Endothelial cell of umbilical vein (primary cell): ENCODE results near the gene CCNH. TPM values are rescaled to one million over a fixed set of nuclear protein-coding genes. Genes with fewer than 3 reads are reported as not detected.

Experiments
- BruUV-seq: library from RNA; stranded (reverse); fragments of 400-500 nt; replicated peaks from 2 replicates; lab custom pipeline; 2021; lab: Mats Ljungman, UMichigan
- CTCF ChIA-PET: fragments of 300-600, 350-600 bp; sonication (Branson Sonifier 250); formaldehyde crosslinking; loops from one replicate; lab custom pipeline; 2021; ENCODE audit warnings: antibody characterized with exemption, inconsistent platforms; lab: Charles Lee
- POLR2A ChIA-PET: fragments of 300-600, 350-600 bp; sonication (Branson Sonifier 250); formaldehyde crosslinking; loops from one replicate; lab custom pipeline; 2021; ENCODE audit warnings: antibody characterized with exemption, inconsistent platforms; lab: Charles Lee
- DNase-seq: peaks from one replicate; pipeline ENCODE4 v3.0.0-alpha.2; 2011; ENCODE audit warnings: low read depth, low spot score
- FAIRE-seq: peaks from 2 replicates; lab custom pipeline; 2011; peaks lifted over from hg19 to GRCh38; lab: Jason Lieb, UNC
- H2AFZ ChIP-seq: 2 replicates; pipeline ENCODE4 v1.6.0; 2012; ENCODE audit warnings: low read depth, low read length, control low read depth, inconsistent platforms
- H3K27ac ChIP-seq: 2 replicates; pipeline ENCODE4 v1.5.1; 2011; ENCODE audit warnings: low read depth, mild to moderate bottlenecking, control low read depth, low read length, moderate library complexity; ENCODE audit not compliant: insufficient read depth
- H3K27me3 ChIP-seq, 2 experiments: 2 replicates each; pipeline versions ENCODE4 v1.6.0 to v1.6.1; 2011; ENCODE audit warnings: low read length in 2 of 2, mixed read lengths in 1 of 2; ENCODE audit not compliant: control insufficient read depth in 2 of 2, insufficient read depth in 2 of 2
- H3K36me3 ChIP-seq, 2 experiments: 2 replicates in 1 of 2; 3 replicates in 1 of 2; pipeline ENCODE4 v1.5.1; 2011; ENCODE audit warnings: low read length in 2 of 2, mild to moderate bottlenecking in 1 of 2, moderate library complexity in 1 of 2; ENCODE audit not compliant: control insufficient read depth in 2 of 2, insufficient read depth in 2 of 2; ENCODE audit errors: extremely low read depth in 1 of 2
- H3K4me1 ChIP-seq: 3 replicates; pipeline ENCODE4 v1.5.1; 2011; ENCODE audit warnings: mild to moderate bottlenecking, low read length; ENCODE audit not compliant: control insufficient read depth, insufficient read depth; ENCODE audit errors: extremely low read depth
- H3K4me2 ChIP-seq: 2 replicates; pipeline ENCODE4 v1.6.1; 2011; ENCODE audit warnings: low read length, control low read depth, mixed read lengths; ENCODE audit not compliant: insufficient read depth
- H3K4me3 ChIP-seq, 3 experiments: fragments of 200-600 bp in 1 of 3; sonication (generic), shearing (Covaris generic) in 1 of 3; replicated peaks in 1 of 3; 2 replicates each; pipeline ENCODE4 v1.5.1; 2011 to 2016; ENCODE audit warnings: control low read depth in 3 of 3, low read length in 3 of 3, mild to moderate bottlenecking in 2 of 3, inconsistent platforms in 1 of 3, low read depth in 1 of 3, moderate library complexity in 1 of 3; ENCODE audit not compliant: insufficient read depth in 1 of 3
- H3K79me2 ChIP-seq: 2 replicates; pipeline ENCODE4 v1.6.0; 2012; ENCODE audit warnings: low read length, inconsistent platforms; ENCODE audit not compliant: control insufficient read depth, insufficient read depth
- H3K9ac ChIP-seq: replicated peaks from 2 replicates; pipeline ENCODE3; 2011; ENCODE audit warnings: low read length, control low read depth; ENCODE audit not compliant: insufficient read depth; ENCODE audit errors: extremely low read depth
- H3K9me1 ChIP-seq: replicated peaks from 3 replicates; pipeline ENCODE4 v1.6.0; 2011; ENCODE audit warnings: mild to moderate bottlenecking, low read length; ENCODE audit not compliant: control insufficient read depth, insufficient read depth; ENCODE audit errors: extremely low read depth
- H3K9me3 ChIP-seq: replicated peaks from 2 replicates; pipeline ENCODE4 v1.5.1; 2012; ENCODE audit warnings: low read length, inconsistent platforms; ENCODE audit not compliant: control insufficient read depth, insufficient read depth
- H4K20me1 ChIP-seq: replicated peaks from 2 replicates; pipeline ENCODE3; 2011; ENCODE audit warnings: mild to moderate bottlenecking, low read length; ENCODE audit not compliant: control insufficient read depth, insufficient read depth; ENCODE audit errors: extremely low read depth
- CTCF ChIP-seq, 2 donors: IDR thresholded peaks; 1 replicate in 1 of 2; 2 replicates in 1 of 2; pipeline ENCODE4 v1.5.1; 2011; ENCODE audit warnings: low read length in 2 of 2, mild to moderate bottlenecking in 2 of 2, moderate library complexity in 2 of 2, control low read depth in 1 of 2, inconsistent platforms in 1 of 2, low read depth in 1 of 2; ENCODE audit not compliant: insufficient read depth in 1 of 2; ENCODE audit errors: extremely low read depth in 1 of 2
- EZH2 ChIP-seq: IDR thresholded peaks from 2 replicates; pipeline ENCODE4 v1.6.1; 2012; ENCODE audit warnings: borderline replicate concordance, low read depth, mild to moderate bottlenecking, moderate library complexity, low read length, inconsistent platforms; ENCODE audit not compliant: severe bottlenecking
- FOS ChIP-seq: IDR thresholded peaks from 2 replicates; pipeline ENCODE4 v1.6.1; 2011; ENCODE audit warnings: mild to moderate bottlenecking, low read length, moderate library complexity, borderline replicate concordance; ENCODE audit not compliant: insufficient read depth
- GATA2 ChIP-seq: IDR thresholded peaks from 2 replicates; pipeline ENCODE4 v1.7.0; 2011; ENCODE audit warnings: low read depth, mild to moderate bottlenecking, moderate library complexity, mixed read lengths, low read length; ENCODE audit not compliant: insufficient read length, insufficient read depth
- JUN ChIP-seq: IDR thresholded peaks from 2 replicates; pipeline ENCODE4 v1.6.1; 2011; ENCODE audit warnings: borderline replicate concordance, low read depth; ENCODE audit not compliant: insufficient read length, insufficient read depth
- MAX ChIP-seq: IDR thresholded peaks from 2 replicates; pipeline ENCODE4 v1.6.1; 2011; ENCODE audit not compliant: insufficient read depth, insufficient read length
- MYC ChIP-seq: IDR thresholded peaks from one replicate; pipeline ENCODE4 v1.6.1; 2011; ENCODE audit warnings: mild to moderate bottlenecking, low read depth, low read length
- POLR2A ChIP-seq: IDR thresholded peaks from 2 replicates; pipeline ENCODE4 v1.6.1; 2012; ENCODE audit warnings: low read depth, mild to moderate bottlenecking, control low read depth, low read length
- POLR2AphosphoS5 ChIP-seq: IDR thresholded peaks from 2 replicates; pipeline ENCODE4 v1.6.1; 2012; ENCODE audit warnings: low read depth, mild to moderate bottlenecking, control low read depth, low read length, moderate library complexity; ENCODE audit not compliant: insufficient read depth
- dilution Hi-C: fragments of 300-500 bp; cut with MboI; formaldehyde crosslinking; loops from one replicate; pipeline ENCODE4 v1.15.0; 2019; ENCODE audit warnings: low sequenced_read_pairs; ENCODE audit not compliant: extremely low pct_ligation_motif_present
- intact Hi-C: fragments of 100-400 bp; cut with micrococcal nuclease; formaldehyde crosslinking; loops from one replicate; pipeline ENCODE4 v1.10.0; 2022
- polyA plus RNA-seq, 4 experiments: library from polyadenylated mRNA; depleted of rRNA in 3 of 4; stranded (reverse) in 3 of 4; unstranded in 1 of 4; fragments of >200 nt; gene quantifications; 2 replicates each; pipeline versions ENCODE4 v1.2.1 to v1.2.3, GENCODE V29; 2011 to 2012; ENCODE audit warnings: missing spikeins in 1 of 4
- total RNA-seq: library from RNA; stranded (reverse); gene quantifications from 2 replicates; pipeline ENCODE4 v1.2.3, GENCODE V29; 2021

CCNH gene
- total and polyA plus RNA-seq, 2 donors (not counting 3 experiments of a cell fraction or from before 2014, with no cell fraction given), result 47.9 to 50.6 TPM

- Histone ChIP-seq H3K36me3 (peaks cover 2 to 24% of the 10 kb centered on the region in 2 experiments), H3K27ac (no peak overlapping the region), H2AFZ (no peak overlapping the region), H3K4me3 (no peak overlapping the region), H3K9ac (no peak overlapping the region), H3K9me3 (no peaks in the 10 kb centered on the region), H3K27me3 (no peaks in the 10 kb centered on the region), H3K4me2 (no peak overlapping the region), H3K79me2 (no peaks in the 10 kb centered on the region), H3K4me1 (no peaks in the 10 kb centered on the region), H3K9me1 (no peaks in the 10 kb centered on the region), H4K20me1 (no peaks in the 10 kb centered on the region)
- no TSS peak for BruUV-seq
- ChIA-PET POLR2A (no interaction called here), CTCF (no interaction called here)
- FAIRE-seq, result no peak
- TF ChIP-seq MAX, result no peak
- no peak for TF ChIP-seq GATA2
- TF ChIP-seq POLR2AphosphoS5, result no peak
- no peak for TF ChIP-seq POLR2A
- TF ChIP-seq JUN, result no peak
- TF ChIP-seq CTCF (IDR thresholded peaks at IDR 0.05; ENCODE audit: extremely low read depth in 1 of 2, insufficient read depth in 1 of 2, low read depth in 1 of 2, low read length in 2 of 2), result no peak
- TF ChIP-seq FOS, result no peak
- no peak for TF ChIP-seq EZH2
- TF ChIP-seq MYC, result no peak
- dilution Hi-C loops (no loop called here), intact Hi-C loops (no loop called here)
- DNase-seq, result no peak
Observed at GRCh38 chr5:87382224-87382623, 30.5 kb downstream of the CCNH start.
